ENCODE measurements around the gene SLC9A3.

DNA sequence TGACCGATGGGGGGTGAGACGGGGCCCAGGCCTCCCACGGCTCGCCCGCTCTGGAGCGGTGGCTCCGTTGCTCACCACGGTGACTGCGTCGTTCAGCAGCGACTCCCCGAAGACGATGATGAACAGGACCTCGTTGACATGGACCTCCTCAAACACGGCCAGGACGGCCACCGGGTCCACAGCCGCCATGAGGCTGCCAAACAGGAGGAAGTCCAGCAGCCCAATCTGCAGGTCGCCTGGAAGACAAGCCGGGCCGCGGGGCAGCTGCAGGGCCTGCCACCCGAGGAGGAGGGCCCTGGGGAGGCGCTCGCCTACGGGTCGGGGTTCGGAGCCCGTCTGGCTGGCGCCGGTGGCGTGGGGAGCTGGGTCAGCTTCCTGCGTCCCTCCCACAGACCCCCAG is 36.0 kb downstream of the SLC9A3 start:
- TF ChIP-seq, protein P1, sequence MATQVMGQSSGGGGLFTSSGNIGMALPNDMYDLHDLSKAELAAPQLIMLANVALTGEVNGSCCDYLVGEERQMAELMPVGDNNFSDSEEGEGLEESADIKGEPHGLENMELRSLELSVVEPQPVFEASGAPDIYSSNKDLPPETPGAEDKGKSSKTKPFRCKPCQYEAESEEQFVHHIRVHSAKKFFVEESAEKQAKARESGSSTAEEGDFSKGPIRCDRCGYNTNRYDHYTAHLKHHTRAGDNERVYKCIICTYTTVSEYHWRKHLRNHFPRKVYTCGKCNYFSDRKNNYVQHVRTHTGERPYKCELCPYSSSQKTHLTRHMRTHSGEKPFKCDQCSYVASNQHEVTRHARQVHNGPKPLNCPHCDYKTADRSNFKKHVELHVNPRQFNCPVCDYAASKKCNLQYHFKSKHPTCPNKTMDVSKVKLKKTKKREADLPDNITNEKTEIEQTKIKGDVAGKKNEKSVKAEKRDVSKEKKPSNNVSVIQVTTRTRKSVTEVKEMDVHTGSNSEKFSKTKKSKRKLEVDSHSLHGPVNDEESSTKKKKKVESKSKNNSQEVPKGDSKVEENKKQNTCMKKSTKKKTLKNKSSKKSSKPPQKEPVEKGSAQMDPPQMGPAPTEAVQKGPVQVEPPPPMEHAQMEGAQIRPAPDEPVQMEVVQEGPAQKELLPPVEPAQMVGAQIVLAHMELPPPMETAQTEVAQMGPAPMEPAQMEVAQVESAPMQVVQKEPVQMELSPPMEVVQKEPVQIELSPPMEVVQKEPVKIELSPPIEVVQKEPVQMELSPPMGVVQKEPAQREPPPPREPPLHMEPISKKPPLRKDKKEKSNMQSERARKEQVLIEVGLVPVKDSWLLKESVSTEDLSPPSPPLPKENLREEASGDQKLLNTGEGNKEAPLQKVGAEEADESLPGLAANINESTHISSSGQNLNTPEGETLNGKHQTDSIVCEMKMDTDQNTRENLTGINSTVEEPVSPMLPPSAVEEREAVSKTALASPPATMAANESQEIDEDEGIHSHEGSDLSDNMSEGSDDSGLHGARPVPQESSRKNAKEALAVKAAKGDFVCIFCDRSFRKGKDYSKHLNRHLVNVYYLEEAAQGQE (IDR thresholded peaks at IDR 0.05; ENCODE audit: low read depth): no peak
- TF ChIP-seq CEBPB (IDR thresholded peaks at IDR 0.05) (no peak), EP300 (IDR thresholded peaks at IDR 0.05; ENCODE audit: borderline replicate concordance) (no peak), TAF1 (IDR thresholded peaks at IDR 0.05; ENCODE audit: low read depth) (no peak), TCF12 (IDR thresholded peaks at IDR 0.05; ENCODE audit: low read depth) (no peak), CREB1 (IDR thresholded peaks at IDR 0.05; ENCODE audit: low read depth) (no peak), YY1 (IDR thresholded peaks at IDR 0.05; ENCODE audit: low read depth) (no peak), NFIC (IDR thresholded peaks at IDR 0.05) (no peak), RAD21 (IDR thresholded peaks at IDR 0.05; ENCODE audit: low read depth) (no peak)
- TF ChIP-seq, protein P2, sequence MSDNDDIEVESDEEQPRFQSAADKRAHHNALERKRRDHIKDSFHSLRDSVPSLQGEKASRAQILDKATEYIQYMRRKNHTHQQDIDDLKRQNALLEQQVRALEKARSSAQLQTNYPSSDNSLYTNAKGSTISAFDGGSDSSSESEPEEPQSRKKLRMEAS (IDR thresholded peaks at IDR 0.05): no peak

Measured in Ishikawa (cell line).